Activated naive CD4-positive, alpha-beta T cell treated with anti-CD3 and anti-CD28 coated beads, Interleukin-2, amount 10 ng/mL, durations not matched to agents 7 days and 5 days (primary cell): ENCODE data around the gene TSHZ2.

Source experiments
- CTCF ChIA-PET: fragments of 350-600 bp; sonication (Branson Sonifier 250); formaldehyde crosslinking; loops from one replicate; lab custom pipeline; 2021; ENCODE audit warnings: antibody characterized with exemption; lab: Charles Lee
- DNase-seq: peaks from one replicate; pipeline ENCODE4 v3.0.0-alpha.2; 2020
- H3K27ac Mint-ChIP-seq: one replicate; pipeline ENCODE4 v1.8.0; 2021; ENCODE audit warnings: mild to moderate bottlenecking, moderate library complexity, mixed read lengths
- H3K27me3 Mint-ChIP-seq: one replicate; pipeline ENCODE4 v1.8.0; 2021; ENCODE audit warnings: mild to moderate bottlenecking, mixed read lengths
- H3K36me3 Mint-ChIP-seq: one replicate; pipeline ENCODE4 v1.8.0; 2021; ENCODE audit warnings: mixed read lengths
- H3K4me1 Mint-ChIP-seq: one replicate; pipeline ENCODE4 v1.8.0; 2021; ENCODE audit warnings: mixed read lengths
- H3K4me3 Mint-ChIP-seq: one replicate; pipeline ENCODE4 v1.8.0; 2021; ENCODE audit warnings: mild to moderate bottlenecking, moderate library complexity, mixed read lengths
- H3K9me3 Mint-ChIP-seq: one replicate; pipeline ENCODE4 v1.8.0; 2021; ENCODE audit warnings: mixed read lengths

The TSHZ2 gene

DNA sequence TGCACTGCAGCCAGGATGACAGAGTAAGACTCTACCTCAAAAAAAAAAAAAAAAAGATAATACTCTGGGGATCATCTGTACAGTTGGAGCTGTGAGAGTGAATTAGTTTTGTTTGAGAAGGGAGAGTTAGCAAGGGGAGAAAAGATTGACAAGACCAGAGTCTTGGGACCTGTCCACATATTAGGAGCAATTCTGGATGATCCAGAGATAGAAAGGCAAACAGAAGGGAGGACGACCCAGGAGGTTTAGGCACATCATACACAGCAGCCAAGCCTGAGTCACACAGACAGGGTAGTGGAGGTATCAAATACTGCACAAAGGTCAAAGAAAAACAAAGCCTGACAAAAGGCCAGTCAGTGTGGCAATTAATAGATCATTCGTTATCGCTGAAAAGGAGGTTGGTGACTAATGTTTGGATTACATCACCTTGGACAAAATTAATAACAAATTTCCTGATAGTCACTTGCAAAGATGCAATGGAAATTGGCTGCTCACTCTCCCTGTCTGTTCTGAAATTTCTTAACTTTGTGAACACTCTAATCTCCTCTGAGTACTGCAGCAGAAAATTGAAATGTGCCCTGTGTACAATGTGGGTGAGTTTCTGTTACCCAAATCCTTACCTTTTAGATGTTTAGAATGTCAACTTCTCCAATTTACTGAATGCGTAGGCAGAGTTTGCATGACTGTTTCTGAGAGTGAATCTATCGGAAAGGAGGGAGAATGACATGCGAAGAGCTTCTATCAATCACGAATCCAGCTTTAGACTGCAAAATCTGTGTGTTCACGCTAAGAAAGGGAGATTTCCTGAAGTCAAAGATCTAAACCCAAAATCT, 105.4 kb downstream of the TSHZ2 start:
- Mint-ChIP-seq H3K4me3 (no peak overlapping the region), H3K27ac (no peak overlapping the region), H3K27me3 (no peaks in the 10 kb centered on the region), H3K9me3 (no peaks in the 10 kb centered on the region), H3K36me3 (no peaks in the 10 kb centered on the region), H3K4me1 (peaks cover 35% of the 10 kb centered on the region)
- CTCF ChIA-PET = interaction anchor here (1.3 kb wide), 1 partner anchor 79 kb away, joined by 4 read pairs; no protein-coding TSS in a partner anchor
- no peak for DNase-seq

DNA sequence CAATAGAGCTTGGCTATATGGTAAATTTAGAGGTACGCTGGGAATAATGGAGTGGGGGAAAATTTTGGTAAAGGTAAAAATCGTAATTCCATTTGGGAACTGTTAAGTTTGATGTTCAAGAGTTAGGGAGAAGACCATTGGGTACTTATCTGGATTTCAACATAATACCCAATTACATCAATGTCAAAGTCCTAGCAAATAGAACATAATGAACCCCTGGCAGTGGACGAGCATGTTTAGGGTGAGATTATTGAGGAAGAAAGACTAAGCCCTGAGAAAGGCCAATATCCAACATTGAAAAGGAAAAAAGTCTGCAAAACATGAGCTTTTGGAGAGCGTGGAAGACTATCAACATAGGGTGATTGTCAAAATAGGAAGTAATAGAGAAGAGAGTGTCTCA, 106.6 kb downstream of the TSHZ2 start:
- Mint-ChIP-seq H3K4me3 (no peak overlapping the region), H3K27me3 (no peaks in the 10 kb centered on the region), H3K27ac (no peak overlapping the region), H3K4me1 (peaks cover 33% of the 10 kb centered on the region), H3K36me3 (no peaks in the 10 kb centered on the region), H3K9me3 (no peaks in the 10 kb centered on the region)
- CTCF ChIA-PET = interaction anchor here (1.4 kb wide), 1 partner anchor 137 kb away, joined by 3 read pairs; no protein-coding TSS in a partner anchor
- DNase-seq = no peak

DNA sequence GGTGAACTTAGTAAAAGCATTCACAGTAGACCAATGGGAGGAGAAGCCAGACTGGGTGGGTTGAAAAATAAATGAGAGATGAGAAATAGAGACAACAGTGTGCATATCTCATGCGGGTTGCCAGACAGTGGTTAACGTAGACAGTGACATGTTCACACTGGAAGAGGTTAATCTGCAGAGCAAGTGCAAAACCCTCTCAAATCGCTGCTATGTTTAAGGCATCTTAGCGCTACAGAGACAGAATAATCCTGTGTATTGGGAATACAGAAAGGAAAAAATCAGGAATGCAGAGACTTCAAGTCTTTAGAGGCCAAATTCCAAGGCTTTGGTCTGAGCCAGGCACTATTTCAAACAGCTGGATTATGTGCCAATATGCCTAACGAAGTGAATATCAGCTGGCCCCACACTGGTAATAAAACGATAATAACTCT, 107.1 kb downstream of the TSHZ2 start:
- H3K27me3 Mint-ChIP-seq = no peaks in the 10 kb centered on the region
- CTCF ChIA-PET = interaction anchor here (1.1 to 1.4 kb wide), 2 partner anchors 60 to 137 kb away, joined by 3 read pairs; no protein-coding TSS in a partner anchor
- no peaks in the 10 kb centered on the region for H3K36me3 Mint-ChIP-seq
- peaks cover 28% of the 10 kb centered on the region for H3K4me1 Mint-ChIP-seq
- H3K9me3 Mint-ChIP-seq = no peaks in the 10 kb centered on the region
- H3K4me3 Mint-ChIP-seq = no peak overlapping the region
- no peak overlapping the region for H3K27ac Mint-ChIP-seq
- no peak for DNase-seq

DNA sequence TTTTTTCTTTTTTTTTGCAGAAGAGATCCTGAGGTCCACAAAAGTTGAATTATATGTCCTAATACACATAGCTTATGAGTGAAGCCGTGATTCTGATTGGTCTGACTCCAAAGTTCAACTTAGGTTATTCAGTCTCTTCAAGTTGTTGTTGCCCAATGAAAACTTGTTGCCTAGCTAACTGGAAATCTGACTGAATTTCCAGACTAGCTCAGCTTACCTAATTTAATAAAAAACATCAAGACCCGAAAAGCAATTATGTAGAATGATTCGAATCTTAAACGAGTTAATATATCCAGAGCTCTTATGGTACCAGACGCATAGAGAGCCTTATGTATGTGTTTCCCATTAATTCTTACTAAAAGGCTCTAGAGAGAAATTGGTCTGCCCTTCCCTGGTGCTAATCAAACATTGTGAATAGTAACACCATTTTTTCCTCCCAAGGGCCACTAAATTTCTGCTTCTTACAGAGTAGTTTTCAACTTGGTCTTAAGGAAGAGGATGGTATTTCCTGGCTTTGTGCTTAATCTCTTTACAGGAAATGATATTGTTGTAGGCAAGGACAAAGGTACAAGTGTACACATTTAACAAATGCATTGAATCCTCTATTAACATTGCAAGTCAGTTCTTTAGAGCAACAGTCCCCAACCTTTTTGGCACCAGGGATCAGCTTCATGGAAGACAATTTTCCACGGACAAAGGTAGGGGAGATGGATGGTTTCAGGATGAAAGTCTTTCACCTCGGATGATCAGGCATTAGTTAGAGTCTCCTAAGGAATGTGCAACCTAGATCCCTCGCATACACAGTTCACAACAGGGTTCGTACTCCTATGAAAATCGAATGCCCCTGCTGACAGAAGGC, 107.9 kb downstream of the TSHZ2 start:
- Mint-ChIP-seq H3K27me3 (no peaks in the 10 kb centered on the region), H3K4me3 (no peak overlapping the region), H3K9me3 (no peaks in the 10 kb centered on the region), H3K4me1 (peaks cover 27% of the 10 kb centered on the region), H3K36me3 (no peaks in the 10 kb centered on the region), H3K27ac (no peak overlapping the region)
- DNase-seq = no peak
- CTCF ChIA-PET = interaction anchor here (1.1 to 1.4 kb wide), 2 partner anchors 60 to 136 kb away, joined by 3 read pairs; no protein-coding TSS in a partner anchor

DNA sequence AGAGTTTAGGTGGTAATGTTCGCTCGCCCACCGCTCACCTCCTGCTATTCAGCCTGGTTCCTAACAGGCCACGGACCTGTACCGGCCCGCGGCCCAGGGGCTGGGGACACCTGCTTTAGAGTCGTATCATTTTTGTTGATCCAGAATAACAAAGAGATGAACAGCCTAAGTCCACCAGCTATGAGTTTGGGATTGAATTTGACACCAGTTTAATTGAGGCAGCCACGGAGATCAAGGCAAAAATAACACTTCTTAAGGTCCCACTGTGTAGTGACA, 108.5 kb downstream of the TSHZ2 start:
- H3K27ac Mint-ChIP-seq = no peak overlapping the region
- no peak for DNase-seq
- H3K4me1 Mint-ChIP-seq = peaks cover 27% of the 10 kb centered on the region
- no peaks in the 10 kb centered on the region for H3K27me3 Mint-ChIP-seq
- CTCF ChIA-PET = interaction anchor here (1.1 kb wide), 1 partner anchor 61 kb away, joined by 3 read pairs; no protein-coding TSS in a partner anchor
- no peak overlapping the region for H3K4me3 Mint-ChIP-seq
- H3K9me3 Mint-ChIP-seq = no peaks in the 10 kb centered on the region
- H3K36me3 Mint-ChIP-seq = no peaks in the 10 kb centered on the region

DNA sequence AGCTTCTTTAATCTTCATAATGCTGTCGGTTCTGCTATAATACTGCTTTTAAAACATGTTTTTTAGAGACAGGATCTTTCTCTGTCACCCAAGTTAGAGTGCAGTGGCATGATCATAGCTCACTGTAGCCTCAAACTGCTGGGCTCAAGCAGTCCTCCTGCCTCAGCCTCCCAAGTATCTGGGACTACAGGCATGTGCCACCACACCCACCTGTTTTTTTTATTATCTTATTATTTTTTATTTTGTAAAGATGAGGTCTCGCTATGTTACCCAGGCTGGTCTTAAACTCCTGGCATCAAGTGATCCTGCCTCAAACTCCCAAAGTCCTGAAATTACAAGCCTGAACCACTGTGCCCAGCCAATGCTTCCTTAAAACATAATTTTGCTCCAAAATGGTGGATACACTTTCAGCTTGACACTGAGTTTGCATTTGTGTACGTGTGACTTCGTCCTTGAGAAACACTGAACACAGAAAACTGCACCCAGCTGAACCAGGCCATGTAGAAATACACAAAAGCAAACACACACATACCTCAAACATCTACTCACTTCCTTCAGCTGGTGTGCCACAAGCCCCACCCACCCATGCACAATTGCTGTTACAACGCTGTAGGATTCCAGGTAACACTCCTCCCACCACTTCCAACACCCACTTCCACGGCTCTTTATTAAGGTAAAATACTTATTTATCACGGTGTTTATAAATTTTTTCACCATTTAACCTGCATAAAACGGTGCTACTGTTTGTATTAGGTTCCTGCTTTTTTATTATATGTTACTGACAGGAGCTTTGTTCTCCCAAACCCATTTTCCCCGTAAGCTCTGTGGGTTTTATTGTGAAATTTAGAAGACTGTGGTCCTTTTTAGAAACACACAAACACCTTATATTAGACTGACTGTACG, 109.1 kb downstream of the TSHZ2 start:
- Mint-ChIP-seq H3K4me3 (no peak overlapping the region), H3K4me1 (peaks cover 27% of the 10 kb centered on the region), H3K27ac (peak overlapping the region; percentile 85), H3K27me3 (no peaks in the 10 kb centered on the region), H3K9me3 (no peaks in the 10 kb centered on the region), H3K36me3 (no peaks in the 10 kb centered on the region)
- peak; percentile 39 for DNase-seq
- CTCF ChIA-PET = no interaction called here

DNA sequence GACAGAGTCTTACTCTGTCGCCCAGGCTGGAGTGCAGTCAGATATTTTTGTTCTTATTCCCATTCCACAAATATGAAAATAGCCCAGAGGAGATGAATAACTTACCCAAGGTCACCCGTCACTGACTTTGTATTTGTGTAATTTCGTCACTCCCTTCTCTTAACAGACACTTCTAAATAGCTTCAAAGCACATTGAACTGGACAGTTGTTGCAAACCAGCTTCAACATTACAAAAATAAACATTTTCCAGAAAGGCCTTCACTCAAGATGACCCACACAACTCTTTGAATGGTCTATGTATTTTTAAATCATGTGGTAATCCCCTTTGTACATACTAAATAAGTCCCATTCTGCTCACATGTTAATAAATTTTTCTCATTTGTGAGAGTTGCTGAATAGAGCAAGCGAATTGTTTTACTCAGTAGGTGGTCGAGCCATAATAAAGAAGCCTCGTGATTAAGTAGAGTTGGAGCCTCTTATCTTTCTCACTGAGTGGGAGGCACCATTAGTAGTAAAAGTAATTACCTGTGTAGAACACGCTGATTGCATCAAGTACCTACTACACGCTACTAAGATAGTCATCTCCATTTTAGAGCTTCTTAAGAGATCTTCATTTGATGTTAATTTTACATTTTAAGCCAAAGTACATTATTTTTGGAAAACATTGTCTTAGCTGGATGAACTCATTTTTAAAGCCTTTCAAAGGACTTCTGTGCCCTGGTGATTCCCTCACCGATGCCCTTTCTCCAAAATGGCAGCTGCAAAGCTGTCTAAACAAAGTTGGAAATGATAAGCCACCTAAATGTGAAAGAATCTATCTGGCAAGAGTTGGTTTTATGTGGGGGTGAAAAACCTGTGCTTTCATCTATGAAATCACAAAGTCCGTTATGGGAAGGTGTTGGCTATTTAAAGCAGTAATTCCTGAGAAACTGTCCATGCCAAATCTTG, 110.0 kb downstream of the TSHZ2 start:
- Mint-ChIP-seq H3K4me1 (peaks cover 27% of the 10 kb centered on the region), H3K9me3 (no peaks in the 10 kb centered on the region), H3K36me3 (peaks cover 3% of the 10 kb centered on the region), H3K27ac (peak overlapping the region; percentile 4), H3K27me3 (no peaks in the 10 kb centered on the region), H3K4me3 (no peak overlapping the region)
- CTCF ChIA-PET = no interaction called here
- DNase-seq = no peak

DNA sequence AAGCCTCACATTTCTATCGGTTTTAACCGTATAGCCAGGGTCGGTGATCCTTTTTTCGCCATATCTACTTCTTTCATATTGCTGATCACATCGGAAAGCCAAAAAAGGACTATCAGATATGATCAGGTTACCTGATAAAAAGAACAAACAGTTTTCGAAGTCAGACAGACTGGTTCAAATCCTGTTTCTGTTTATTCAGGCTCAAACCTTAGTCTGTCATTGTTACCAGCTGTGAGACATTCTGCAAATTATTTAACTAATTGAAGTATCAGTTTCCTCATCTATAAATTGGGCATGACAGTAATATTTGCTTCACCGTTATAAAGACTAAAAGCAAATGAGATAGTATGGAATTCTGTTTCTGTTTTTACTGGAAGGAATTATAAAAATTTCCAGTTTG, 111.3 kb downstream of the TSHZ2 start:
- no peaks in the 10 kb centered on the region for H3K27me3 Mint-ChIP-seq
- H3K36me3 Mint-ChIP-seq = peaks cover 3% of the 10 kb centered on the region
- CTCF ChIA-PET = no interaction called here
- no peak overlapping the region for H3K27ac Mint-ChIP-seq
- H3K4me3 Mint-ChIP-seq = no peak overlapping the region
- H3K4me1 Mint-ChIP-seq = peaks cover 27% of the 10 kb centered on the region
- H3K9me3 Mint-ChIP-seq = no peaks in the 10 kb centered on the region
- DNase-seq = no peak

DNA sequence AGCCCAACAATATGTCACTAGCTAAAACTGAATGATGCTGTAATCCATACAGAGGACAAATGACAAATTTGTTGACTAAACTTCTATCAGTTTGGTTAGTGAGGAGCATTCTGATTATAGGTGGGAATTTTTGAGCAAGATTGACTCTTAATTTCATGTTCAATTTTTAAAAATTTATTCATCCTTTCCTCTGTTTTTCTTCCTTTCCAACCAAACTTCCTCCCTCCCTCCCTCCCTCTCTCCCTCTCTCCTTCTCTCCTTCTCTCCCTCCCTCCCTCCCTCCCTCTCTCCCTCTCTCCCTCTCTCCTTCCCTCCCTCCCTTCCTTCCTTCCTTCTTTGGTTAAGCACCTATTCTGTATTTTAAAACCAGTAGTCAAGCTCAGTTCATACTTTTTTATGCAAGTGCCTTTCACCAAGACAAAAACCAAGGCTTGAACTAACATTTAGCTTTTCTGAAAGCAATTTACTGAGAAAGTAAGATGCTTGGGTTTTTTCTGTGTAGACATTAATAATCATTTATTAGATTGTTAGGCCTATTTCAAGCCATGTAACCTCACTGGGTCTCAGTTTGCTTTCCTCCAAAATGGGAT, 112.3 kb downstream of the TSHZ2 start:
- CTCF ChIA-PET = no interaction called here
- H3K36me3 Mint-ChIP-seq = peaks cover 3% of the 10 kb centered on the region

DNA sequence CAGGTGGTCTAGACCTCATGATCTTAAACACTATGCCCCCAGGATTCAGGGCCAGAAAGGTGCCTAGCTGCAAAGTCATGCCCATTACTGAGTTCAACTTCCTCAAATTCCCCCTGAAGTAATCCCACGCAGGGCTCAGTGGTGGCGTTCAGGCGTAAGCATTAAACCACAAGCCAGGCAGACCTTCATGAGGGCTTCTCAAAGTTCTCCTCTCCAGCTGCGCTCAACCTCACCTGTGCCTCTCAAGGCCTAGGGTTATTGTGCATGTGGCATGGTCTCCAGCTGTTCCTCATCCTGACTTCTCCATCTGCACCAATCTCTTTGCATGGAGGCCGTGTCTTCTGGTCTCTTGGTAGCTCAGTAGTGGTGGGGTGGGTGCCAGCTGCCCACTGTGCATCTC, 113.6 kb downstream of the TSHZ2 start:
- Mint-ChIP-seq H3K36me3 (peaks cover 3% of the 10 kb centered on the region), H3K4me3 (no peak overlapping the region), H3K4me1 (peaks cover 15% of the 10 kb centered on the region), H3K9me3 (no peaks in the 10 kb centered on the region), H3K27ac (no peak overlapping the region), H3K27me3 (no peaks in the 10 kb centered on the region)
- CTCF ChIA-PET = no interaction called here
- no peak for DNase-seq

More for the DNA sequence above, 112.3 kb downstream of the TSHZ2 start:
- no peak overlapping the region for H3K27ac Mint-ChIP-seq
- H3K4me3 Mint-ChIP-seq = no peak overlapping the region
- peaks cover 27% of the 10 kb centered on the region for H3K4me1 Mint-ChIP-seq
- no peaks in the 10 kb centered on the region for H3K9me3 Mint-ChIP-seq
- no peaks in the 10 kb centered on the region for H3K27me3 Mint-ChIP-seq
- DNase-seq = no peak

DNA sequence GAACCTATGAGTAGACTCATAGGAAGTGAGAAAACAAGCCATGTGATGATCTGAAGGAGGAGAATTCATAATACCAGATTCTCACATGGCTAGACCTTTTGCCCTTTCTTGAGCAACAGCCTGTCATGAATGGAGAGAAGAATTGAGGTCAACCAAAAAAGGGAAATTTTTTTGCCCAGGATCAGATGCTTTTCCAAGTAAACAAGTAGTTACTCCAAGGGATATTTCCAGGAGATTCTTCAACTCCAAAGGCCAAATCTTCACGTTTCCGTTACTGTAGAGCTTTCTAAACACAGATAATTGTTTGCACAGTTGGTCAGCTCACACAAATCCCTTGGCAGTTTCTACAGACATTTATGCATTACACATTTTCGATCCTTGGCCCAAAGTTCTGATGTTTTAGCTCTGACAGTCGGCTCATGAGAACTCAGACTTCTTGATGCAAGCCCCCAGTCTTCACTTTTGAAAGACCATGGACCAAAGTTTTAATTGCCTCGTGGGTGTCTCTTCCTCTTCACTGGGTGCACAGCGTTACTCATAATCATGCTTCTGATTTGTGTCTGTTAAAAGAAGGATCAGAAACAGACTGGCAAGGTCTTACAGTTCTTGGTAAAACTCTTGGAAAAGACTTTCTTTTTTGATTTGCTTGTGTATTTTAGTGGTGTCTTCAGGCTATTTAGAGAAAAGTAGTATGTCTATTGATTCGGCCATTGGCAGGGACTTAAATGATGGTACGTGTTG, 115.0 kb downstream of the TSHZ2 start:
- CTCF ChIA-PET = no interaction called here
- H3K4me3 Mint-ChIP-seq = no peak overlapping the region
- no peak for DNase-seq
- peaks cover 3% of the 10 kb centered on the region for H3K36me3 Mint-ChIP-seq
- H3K9me3 Mint-ChIP-seq = no peaks in the 10 kb centered on the region
- peaks cover 2% of the 10 kb centered on the region for H3K4me1 Mint-ChIP-seq
- H3K27ac Mint-ChIP-seq = no peak overlapping the region
- no peaks in the 10 kb centered on the region for H3K27me3 Mint-ChIP-seq

DNA sequence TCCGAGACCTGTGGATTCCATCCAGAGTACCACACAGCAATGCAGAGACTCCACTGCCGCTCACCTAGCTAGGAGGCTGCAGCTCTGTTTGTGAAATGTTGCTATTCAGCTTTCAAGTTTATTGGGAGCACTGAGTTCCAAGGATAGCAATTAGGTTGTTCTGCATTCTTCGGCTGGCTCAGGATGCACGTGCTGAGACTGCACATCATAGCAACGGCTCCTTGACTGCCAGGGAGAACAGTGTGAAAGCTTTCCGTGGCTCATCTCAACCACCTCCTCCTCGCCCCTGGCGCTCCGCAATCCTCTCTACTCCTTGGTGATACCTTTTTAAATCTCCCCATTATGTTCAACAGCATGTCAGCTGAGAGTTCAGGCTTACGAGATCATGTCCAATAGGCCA, 116.6 kb downstream of the TSHZ2 start:
- CTCF ChIA-PET = no interaction called here
- Mint-ChIP-seq H3K4me1 (peaks cover 2% of the 10 kb centered on the region), H3K36me3 (peaks cover 3% of the 10 kb centered on the region)

More for the DNA sequence above, 116.6 kb downstream of the TSHZ2 start:
- H3K27ac Mint-ChIP-seq = peak overlapping the region; percentile 19
- no peaks in the 10 kb centered on the region for H3K27me3 Mint-ChIP-seq
- H3K4me3 Mint-ChIP-seq = no peak overlapping the region
- DNase-seq = no peak
- H3K9me3 Mint-ChIP-seq = no peaks in the 10 kb centered on the region
